NCI-H2196 treated with DMSO at 0.1 percent for 48 hours (cell line): ENCODE measurements around the gene HIVEP1.
"Not testable (repeated sequence)": the region's sequence is repeated elsewhere in the genome, so short reads cannot be mapped to it uniquely, and the experiment has no call there.

Experiments used
- DNase-seq: peaks from one replicate; lab custom pipeline; 2025; ENCODE audit not compliant: unreplicated experiment; lab: John Stamatoyannopoulos, UW

HIVEP1 gene

GRCh38 chr6:12082368-12082767, 70.3 kb downstream of the HIVEP1 start:
- no peak for DNase-seq

DNA sequence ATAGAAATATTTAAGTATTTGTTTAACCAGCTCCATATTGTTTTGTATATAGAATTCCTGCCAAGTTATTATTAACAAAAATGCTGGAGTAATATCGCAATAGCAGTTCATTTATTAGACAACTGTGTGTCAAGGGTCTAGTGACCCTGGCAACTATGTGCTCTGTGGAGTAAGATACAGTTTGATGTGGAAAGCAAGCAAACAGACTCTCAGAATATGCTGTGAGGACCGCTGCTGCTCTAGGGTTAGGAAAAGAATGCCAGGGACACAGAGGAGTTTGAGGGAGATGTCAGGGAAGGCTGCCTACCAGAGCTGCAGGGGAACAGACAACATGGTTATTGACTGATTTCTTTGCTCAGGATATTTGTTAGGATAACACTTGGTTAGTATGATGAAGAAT, 71.2 kb downstream of the HIVEP1 start:
- no peak for DNase-seq

GRCh38 chr6:12083763-12084162, 71.7 kb downstream of the HIVEP1 start:
- DNase-seq: no peak

DNA sequence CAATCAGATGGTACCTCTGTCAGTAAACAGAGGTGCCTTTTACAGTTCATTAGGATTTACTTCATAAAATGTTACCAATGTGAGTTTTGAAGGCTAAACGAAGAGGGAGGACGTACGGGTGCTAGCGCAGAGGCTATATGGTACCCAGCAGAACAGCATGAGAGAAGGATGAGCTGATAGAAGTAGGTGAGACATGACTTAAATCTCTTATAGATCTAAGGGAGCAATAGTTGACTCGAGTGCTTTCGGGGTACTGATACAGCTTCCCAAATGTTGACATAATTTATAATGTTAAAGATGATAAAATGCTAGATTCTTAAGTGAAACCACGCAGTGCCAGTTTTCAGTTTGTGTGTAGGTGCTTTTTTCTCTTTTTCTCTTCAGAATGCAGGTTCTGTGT, 72.6 kb downstream of the HIVEP1 start:
- DNase-seq: no peak

GRCh38 chr6:12088531-12088930, 76.4 kb downstream of the HIVEP1 start:
- DNase-seq: no peak

DNA sequence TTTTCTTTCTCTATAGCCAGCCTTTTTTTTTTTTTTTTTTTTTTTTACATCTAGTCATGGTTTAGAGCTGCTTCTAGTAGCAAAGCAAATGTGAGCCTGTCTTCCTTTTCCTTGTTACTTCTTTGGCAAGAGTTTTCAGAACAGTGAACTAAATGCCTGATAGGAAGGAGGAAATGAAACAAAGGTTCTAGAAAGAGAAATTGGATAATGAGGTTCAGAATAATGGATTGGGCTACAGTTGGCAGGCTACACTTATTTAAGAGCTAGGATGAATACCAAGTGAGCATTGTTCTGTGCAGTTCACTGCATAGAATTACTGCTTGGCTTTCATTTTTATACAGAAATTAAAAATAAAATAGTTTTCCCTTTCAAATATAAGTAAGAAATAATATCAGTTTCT, 78.6 kb downstream of the HIVEP1 start:
- DNase-seq: no peak

GRCh38 chr6:12092762-12093161, 80.7 kb downstream of the HIVEP1 start:
- DNase-seq: no peak

DNA sequence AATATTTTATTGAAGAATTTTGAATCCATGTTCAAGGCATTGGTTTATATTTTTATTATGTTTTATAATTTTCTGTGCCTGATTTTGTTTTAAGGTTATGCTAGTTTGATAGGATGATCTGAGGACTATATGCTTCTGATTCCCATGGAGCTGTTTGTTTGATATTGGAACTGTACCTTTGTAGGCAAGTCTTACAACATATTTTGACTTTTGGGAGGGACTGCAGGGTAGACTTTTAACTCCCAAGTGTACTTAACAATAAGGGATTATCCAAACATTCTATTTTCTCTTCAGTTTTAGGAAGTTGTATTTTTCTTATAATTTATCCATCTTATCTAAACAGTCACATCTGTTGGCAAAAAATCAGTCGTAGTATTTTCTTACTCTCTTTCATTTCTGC, 82.6 kb downstream of the HIVEP1 start:
- no peak for DNase-seq

- no peak for DNase-seq
These were observed 84.2 kb downstream of the HIVEP1 start for GRCh38 chr6:12096342-12096741.

- no peak for DNase-seq
These were observed 85.7 kb downstream of the HIVEP1 start for GRCh38 chr6:12097791-12098190.

GRCh38 chr6:12099623-12100338, 87.7 kb downstream of the HIVEP1 start:
- no peak for DNase-seq

DNA sequence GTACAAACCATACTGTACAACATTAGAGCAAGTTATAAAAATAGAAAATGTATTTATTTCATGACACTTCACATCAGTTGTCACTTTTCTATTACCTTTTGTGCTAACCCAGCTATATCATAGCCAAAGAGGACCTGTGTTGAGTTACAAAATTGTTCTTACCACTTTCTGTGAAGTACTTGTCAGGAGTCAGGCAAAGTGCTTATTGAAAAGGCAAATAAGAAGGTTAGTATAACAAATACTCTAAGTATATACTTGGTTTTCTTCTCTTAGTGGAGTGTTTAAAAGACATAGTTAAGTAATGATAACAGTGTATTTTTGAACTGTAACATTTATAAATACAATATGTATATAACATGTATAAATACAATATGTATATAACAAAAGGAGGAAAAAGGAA, 88.9 kb downstream of the HIVEP1 start:
- no peak for DNase-seq

DNA sequence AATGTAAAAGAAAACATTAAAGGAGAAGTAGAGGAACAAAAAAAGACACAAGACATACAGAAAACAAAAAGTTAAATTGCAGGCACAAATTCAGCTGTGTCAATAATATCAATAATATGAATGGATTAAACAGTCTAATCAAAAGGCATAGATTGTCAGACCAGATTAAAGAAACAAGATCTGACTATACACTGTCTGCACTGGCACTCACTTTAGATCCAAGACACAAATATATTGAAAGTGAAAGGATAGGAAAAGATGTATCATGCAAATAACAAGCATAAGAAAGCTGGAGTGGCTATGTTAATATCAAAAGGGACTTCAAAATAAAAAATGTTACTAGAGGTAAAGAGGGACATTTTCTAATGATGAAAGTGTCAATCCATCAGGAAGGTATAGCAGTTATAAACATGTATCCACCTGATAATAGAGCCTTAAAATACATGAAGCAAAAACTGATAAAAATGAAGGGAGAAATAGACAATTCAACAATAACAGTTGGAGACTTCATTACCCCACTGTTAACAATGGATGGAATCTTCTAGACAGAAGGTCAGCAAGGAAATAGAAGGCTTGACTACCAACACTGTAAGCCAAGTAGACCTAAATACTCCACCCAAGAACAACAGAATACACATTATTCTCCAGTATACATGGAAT, 89.7 kb downstream of the HIVEP1 start:
- no peak for DNase-seq

- no peak for DNase-seq
These were observed 90.2 kb downstream of the HIVEP1 start for GRCh38 chr6:12102350-12102749.

GRCh38 chr6:12103158-12103557, 91.0 kb downstream of the HIVEP1 start:
- no peak for DNase-seq

DNA sequence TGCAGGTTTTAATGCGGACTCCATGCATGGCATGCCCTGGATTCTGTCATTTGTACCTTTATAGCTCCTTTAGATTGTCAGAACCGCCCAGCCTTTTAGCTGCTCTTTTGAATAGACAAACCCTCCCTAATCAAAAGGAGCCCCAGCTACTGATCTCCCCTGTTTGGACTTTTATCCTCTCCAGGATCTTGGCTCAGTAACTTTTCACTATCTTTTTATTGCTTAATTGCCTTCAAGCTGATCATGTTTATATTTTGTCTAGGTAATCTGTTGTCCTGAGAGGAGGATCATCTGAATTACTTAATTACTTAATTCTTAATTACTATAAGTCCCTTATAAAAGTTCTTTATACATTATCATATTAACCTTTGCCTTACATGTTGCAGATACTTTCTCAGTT, 93.2 kb downstream of the HIVEP1 start:
- DNase-seq: no peak

- DNase-seq: not testable (repeated sequence)
These were observed 96.3 kb downstream of the HIVEP1 start for GRCh38 chr6:12108376-12108775.

DNA sequence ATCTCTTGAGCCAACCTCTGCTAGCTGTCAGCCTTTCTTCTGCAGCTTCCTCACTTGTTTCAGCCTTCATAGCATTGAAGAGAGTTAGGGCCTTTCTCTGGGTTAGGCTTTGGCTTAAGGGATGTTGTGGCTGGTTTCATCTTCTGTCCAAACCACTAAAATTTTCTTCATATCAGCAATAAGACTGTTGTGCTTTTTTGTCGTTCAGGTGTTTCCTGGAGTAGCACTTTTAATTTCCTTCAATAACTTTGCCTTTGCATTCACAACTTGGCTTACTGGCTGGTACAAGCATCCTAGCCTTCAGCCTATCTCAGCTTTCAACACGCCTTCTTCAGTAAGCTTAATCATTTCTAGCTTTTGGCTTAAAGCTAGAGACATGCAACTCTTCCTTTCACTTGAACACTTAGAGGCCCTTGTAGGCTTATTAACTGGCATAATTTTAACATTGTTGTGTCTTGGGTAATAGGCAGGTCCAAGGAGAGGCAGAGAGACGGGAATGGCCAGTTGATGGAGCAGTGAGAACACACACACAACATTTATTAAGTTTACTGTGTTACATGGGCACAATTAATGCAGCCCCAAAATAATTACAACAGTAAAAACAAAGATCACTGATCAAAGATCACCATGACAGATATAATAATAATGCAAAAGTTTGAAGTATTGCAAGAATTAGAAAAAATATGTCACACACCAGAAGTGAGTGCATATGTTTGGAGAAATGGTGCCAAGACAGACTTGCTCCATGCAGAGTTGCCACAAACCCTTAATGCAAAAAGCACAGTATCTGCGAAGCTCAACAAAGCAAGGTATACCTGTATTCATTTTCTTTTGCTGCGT, 98.6 kb downstream of the HIVEP1 start:
- DNase-seq: no peak

- DNase-seq: no peak
These were observed 99.2 kb downstream of the HIVEP1 start for GRCh38 chr6:12111363-12111670.

DNA sequence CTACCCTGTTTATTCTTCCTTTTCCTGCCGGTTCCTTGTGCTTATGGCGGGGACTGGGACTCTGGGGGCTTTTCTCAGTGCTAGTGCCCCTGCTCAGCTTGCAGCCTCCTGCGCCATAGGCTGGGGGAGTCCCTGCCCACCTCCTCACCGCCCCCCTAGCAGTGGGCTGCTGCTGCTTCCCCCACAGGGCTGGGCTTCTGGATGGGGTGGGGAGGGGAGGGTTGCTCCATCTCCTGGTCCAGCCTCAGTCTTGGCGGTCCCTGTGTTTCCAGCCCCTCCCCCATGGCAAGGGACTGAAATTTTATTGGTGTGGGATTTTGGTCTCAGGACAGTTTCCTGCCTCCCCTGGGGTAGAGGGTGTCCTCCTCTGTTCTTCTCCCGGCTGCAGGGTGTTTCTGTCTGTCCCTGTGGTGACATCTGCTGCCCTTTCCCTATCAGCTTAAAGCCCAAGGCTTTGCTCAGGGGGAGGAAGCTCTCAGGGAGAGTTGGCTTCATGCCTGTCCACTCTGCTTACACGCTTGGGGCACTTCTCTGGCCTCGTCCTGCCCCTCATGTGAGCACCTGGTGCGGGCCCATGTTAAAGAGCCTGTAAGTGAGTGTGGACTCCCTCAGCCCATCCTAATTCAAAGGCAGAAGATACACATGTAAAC, 100.6 kb downstream of the HIVEP1 start:
- no peak for DNase-seq

DNA sequence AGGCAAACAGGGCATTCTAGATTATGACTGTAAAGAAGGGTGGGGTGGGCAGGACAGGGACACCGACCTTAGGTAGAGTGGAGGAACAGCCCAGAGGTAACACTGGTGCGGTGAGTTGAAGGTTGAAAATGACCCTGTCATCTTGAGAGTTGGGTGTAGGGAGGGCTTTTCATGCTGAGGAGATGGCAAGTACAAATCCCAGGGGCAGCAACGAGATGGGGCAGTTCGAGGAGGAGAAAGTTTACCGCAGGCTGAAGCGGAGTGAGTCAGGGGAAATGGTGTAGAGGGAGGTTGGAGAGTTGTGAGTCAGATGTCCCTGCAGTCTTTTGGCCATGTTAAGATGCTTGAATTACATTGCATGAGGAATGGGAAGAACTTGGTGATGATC, 101.1 kb downstream of the HIVEP1 start:
- no peak for DNase-seq

GRCh38 chr6:12114055-12114503, 102.0 kb downstream of the HIVEP1 start:
- DNase-seq: no peak
